ENCODE measurements around the gene COL15A1. TPM values are rescaled to one million over a fixed set of nuclear protein-coding genes. Genes with fewer than 3 reads are reported as not detected.

The COL15A1 gene
- total and polyA plus RNA-seq, 2 of the 13 experiments (the other 11 are each of a cell fraction or from before 2014, with no cell fraction given): not detected

GRCh38 chr9:98958271-98958984, 14.7 kb downstream of the COL15A1 start (continued):
- TF ChIP-seq KIAA2018 (CRISPR knock-in tag; IDR thresholded peaks at IDR 0.05; ENCODE audit: borderline replicate concordance) (no peak), SIX1 (CRISPR knock-in tag; IDR thresholded peaks at IDR 0.05; ENCODE audit: borderline replicate concordance) (no peak), ZNF552 (CRISPR knock-in tag; IDR thresholded peaks at IDR 0.05; ENCODE audit: borderline replicate concordance) (no peak)

- H2AFZ ChIP-seq (ENCODE audit: low read length): no peak overlapping the region
- peaks cover 0 to 15% of the 10 kb centered on the region in 2 experiments; a peak in 2 of 5 replicates for H3K27me3 ChIP-seq (ENCODE audit: control insufficient read depth in 1 of 2, insufficient read depth in 2 of 2, low read length in 2 of 2)
- BruUV-seq (replicated peaks): no TSS peak
- no peaks in the 10 kb centered on the region for H3K4me1 ChIP-seq (ENCODE audit: insufficient read depth, low read length)
- ChIA-PET CTCF (ENCODE audit: low intra/inter-chr PET ratio, low total read pairs) (no interaction called here), POLR2A (no interaction called here)
- no peaks in the 10 kb centered on the region for H3K36me3 ChIP-seq (replicated peaks in 1 of 2; ENCODE audit: control insufficient read depth in 1 of 2, insufficient read depth in 2 of 2, low read length in 2 of 2)
- H3K27ac ChIP-seq (ENCODE audit: extremely low read length, insufficient read depth, low read length): no peak overlapping the region
- ATAC-seq (no peak), DNase-seq (ENCODE audit: low spot score) (no peak), FAIRE-seq (no peak)
- WGBS (ENCODE audit: low lambda C conversion rate): 3% methylated on average over 3 of the region's 3 CpGs
- H3K9me3 ChIP-seq (ENCODE audit: low read length): no peaks in the 10 kb centered on the region
- H3K79me2 ChIP-seq (ENCODE audit: insufficient read depth, low read length): no peaks in the 10 kb centered on the region
- no peaks in the 10 kb centered on the region for H4K20me1 ChIP-seq (ENCODE audit: insufficient read depth, low read length)
- no peak overlapping the region for H3K4me3 ChIP-seq (replicated peaks in 1 of 3; ENCODE audit: insufficient read depth in 1 of 3, low read depth in 2 of 3, low read length in 3 of 3)
- intact Hi-C loops (cut with micrococcal nuclease; ENCODE audit: unreplicated experiment) (no loop called here), in situ Hi-C loops (cut with HindIII; ENCODE audit: extremely low pct_ligation_motif_present, low pct_unique_long_range_greater_than_20kb) (no loop called here)
- no peak overlapping the region for H3K9ac ChIP-seq (ENCODE audit: insufficient read depth, low read depth, low read length)
- no peak overlapping the region for H3K4me2 ChIP-seq (ENCODE audit: low read depth, low read length)
- TF ChIP-seq ZBTB39 (CRISPR knock-in tag; IDR thresholded peaks at IDR 0.05) (no peak), ATM (IDR thresholded peaks at IDR 0.05; ENCODE audit: borderline replicate concordance) (no peak), SP5 (CRISPR knock-in tag; IDR thresholded peaks at IDR 0.05; ENCODE audit: borderline replicate concordance, low read depth) (no peak), MTERF4 (CRISPR knock-in tag; IDR thresholded peaks at IDR 0.05) (no peak), HOXA5 (CRISPR knock-in tag; IDR thresholded peaks at IDR 0.05) (no peak), RXRB (CRISPR knock-in tag; IDR thresholded peaks at IDR 0.05; ENCODE audit: borderline replicate concordance) (no peak), KDM1A (CRISPR knock-in tag; IDR thresholded peaks at IDR 0.05) (no peak)
These were observed 16.7 kb downstream of the COL15A1 start for GRCh38 chr9:98960409-98960808.
